ENCODE data around the gene SRL. TPM values are rescaled to one million over a fixed set of nuclear protein-coding genes. Genes with fewer than 3 reads are reported as not detected.
A peak's percentile ranks its signal among the peaks of the same experiment; 100 is the strongest.

The SRL gene
- total RNA-seq, 1 experiment from 2014 or later, result 0.11 TPM

GRCh38 chr16:4271176-4272113 is 29.6 kb upstream of the SRL start (continued):
- TF ChIP-seq ETV6 (CRISPR knock-in tag; IDR thresholded peaks at IDR 0.05), result peak; percentile 87
- no peak for TF ChIP-seq NFATC4 (CRISPR knock-in tag; IDR thresholded peaks at IDR 0.05)
- peak; percentile 88 for TF ChIP-seq USF1 (CRISPR knock-in tag; IDR thresholded peaks at IDR 0.05)
- 0 out of 2 replicates have a peak, but pooled peaks have one; percentile 13 for TF ChIP-seq RELA (CRISPR knock-in tag; IDR thresholded peaks at IDR 0.05; ENCODE audit: borderline replicate concordance)
- no peak for TF ChIP-seq NR1H2 (CRISPR knock-in tag; IDR thresholded peaks at IDR 0.05)
- peak; percentile 74 for TF ChIP-seq TEAD1 (CRISPR knock-in tag; IDR thresholded peaks at IDR 0.05)
- no peak for TF ChIP-seq FOXJ3 (CRISPR knock-in tag; IDR thresholded peaks at IDR 0.05; ENCODE audit: borderline replicate concordance)

GRCh38 chr16:4270595-4270994 is 28.7 kb upstream of the SRL start:
- H3K27ac Mint-ChIP-seq, result peak overlapping the region; percentile 70
- H3K36me3 Mint-ChIP-seq, result peaks cover 4% of the 10 kb centered on the region
- POLR2A ChIA-PET, result interaction anchor here (0.6 to 2.2 kb wide), 3 partner anchors 17 to 32 kb away, joined by 6 to 14 read pairs (median 12); no protein-coding TSS in a partner anchor
- CTCF ChIA-PET, result interaction anchor here (0.6 to 5.4 kb wide), 7 partner anchors 8 to 308 kb away, joined by 3 to 70 read pairs (median 13); partner anchors contain the start of gene GLIS2
- TF ChIP-seq CREM (CRISPR knock-in tag; IDR thresholded peaks at IDR 0.05) (no peak), ZNF263 (CRISPR knock-in tag; IDR thresholded peaks at IDR 0.05; ENCODE audit: low read depth) (no peak), TCF7 (CRISPR knock-in tag; IDR thresholded peaks at IDR 0.05; ENCODE audit: low read depth) (no peak), ZNF423 (CRISPR knock-in tag; IDR thresholded peaks at IDR 0.05) (no peak), ZNF425 (CRISPR knock-in tag; conservative IDR thresholded peaks at IDR 0.05) (no peak), ZNF416 (CRISPR knock-in tag; IDR thresholded peaks at IDR 0.05) (no peak), EMX1 (CRISPR knock-in tag; IDR thresholded peaks at IDR 0.05) (no peak), CBFB (CRISPR knock-in tag; IDR thresholded peaks at IDR 0.05; ENCODE audit: low read depth) (no peak), GABPB1 (CRISPR knock-in tag; IDR thresholded peaks at IDR 0.05) (no peak)
- peak overlapping the region; percentile 69 for H3K4me3 Mint-ChIP-seq
- H3K27me3 Mint-ChIP-seq (ENCODE audit: low read depth), result no peaks in the 10 kb centered on the region
- ATAC-seq (no peak), DNase-seq (ENCODE audit: low spot score) (no peak)
- peaks cover 20% of the 10 kb centered on the region for H3K4me1 Mint-ChIP-seq
- H3K9me3 Mint-ChIP-seq, result no peaks in the 10 kb centered on the region

GRCh38 chr16:4270091-4270490 is 28.2 kb upstream of the SRL start:
- ChIA-PET POLR2A (no interaction called here), CTCF (interaction anchor here (2.2 to 5.4 kb wide), 3 partner anchors 8 to 59 kb away, joined by 17 to 70 read pairs (median 61); no protein-coding TSS in a partner anchor)

More at GRCh38 chr16:4270091-4270490, 28.2 kb upstream of the SRL start:
- peaks cover 20% of the 10 kb centered on the region for H3K4me1 Mint-ChIP-seq
- H3K4me3 Mint-ChIP-seq, result no peak overlapping the region
- H3K36me3 Mint-ChIP-seq, result peaks cover 4% of the 10 kb centered on the region
- no peak for DNase-seq (ENCODE audit: low spot score)
- H3K27me3 Mint-ChIP-seq (ENCODE audit: low read depth), result no peaks in the 10 kb centered on the region
- no peak for ATAC-seq
- no peaks in the 10 kb centered on the region for H3K9me3 Mint-ChIP-seq
- H3K27ac Mint-ChIP-seq, result peak overlapping the region; percentile 45; the same call in 1 of the 2 replicates
- no peak for TF ChIP-seq FOXJ3 (CRISPR knock-in tag; IDR thresholded peaks at IDR 0.05; ENCODE audit: borderline replicate concordance)
- TF ChIP-seq ZNF232 (CRISPR knock-in tag; IDR thresholded peaks at IDR 0.05), result no peak
- no peak for TF ChIP-seq ETV6 (CRISPR knock-in tag; IDR thresholded peaks at IDR 0.05)
- no peak for TF ChIP-seq ZNF512 (CRISPR knock-in tag; IDR thresholded peaks at IDR 0.05; ENCODE audit: borderline replicate concordance)
- TF ChIP-seq ZNF425 (CRISPR knock-in tag; conservative IDR thresholded peaks at IDR 0.05), result no peak
- TF ChIP-seq, protein P1, sequence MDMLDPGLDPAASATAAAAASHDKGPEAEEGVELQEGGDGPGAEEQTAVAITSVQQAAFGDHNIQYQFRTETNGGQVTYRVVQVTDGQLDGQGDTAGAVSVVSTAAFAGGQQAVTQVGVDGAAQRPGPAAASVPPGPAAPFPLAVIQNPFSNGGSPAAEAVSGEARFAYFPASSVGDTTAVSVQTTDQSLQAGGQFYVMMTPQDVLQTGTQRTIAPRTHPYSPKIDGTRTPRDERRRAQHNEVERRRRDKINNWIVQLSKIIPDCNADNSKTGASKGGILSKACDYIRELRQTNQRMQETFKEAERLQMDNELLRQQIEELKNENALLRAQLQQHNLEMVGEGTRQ (CRISPR knock-in tag; IDR thresholded peaks at IDR 0.05), result no peak
